ENCODE data around the gene MARCHF3.
A peak's percentile ranks its signal among the peaks of the same experiment; 100 is the strongest.

MARCHF3 gene

GRCh38 chr5:126983874-126984266 lies 46.5 kb downstream of the MARCHF3 start:
- DNase-seq (ENCODE audit: low spot score): no peak

GRCh38 chr5:126982926-126983873 lies 47.2 kb downstream of the MARCHF3 start:
- DNase-seq (ENCODE audit: low spot score): no peak

GRCh38 chr5:126982202-126982601 lies 48.2 kb downstream of the MARCHF3 start:
- DNase-seq (ENCODE audit: low spot score): no peak

GRCh38 chr5:126981701-126982100 lies 48.7 kb downstream of the MARCHF3 start:
- DNase-seq (ENCODE audit: low spot score): no peak

- DNase-seq (ENCODE audit: low spot score): no peak
These were observed 49.1 kb downstream of the MARCHF3 start for GRCh38 chr5:126981222-126981621.

GRCh38 chr5:126978258-126978657 lies 52.1 kb downstream of the MARCHF3 start:
- DNase-seq (ENCODE audit: low spot score): no peak

- DNase-seq (ENCODE audit: low spot score): no peak
These were observed 53.7 kb downstream of the MARCHF3 start for GRCh38 chr5:126976520-126977172.

- no peak for DNase-seq (ENCODE audit: low spot score)
These were observed 54.6 kb downstream of the MARCHF3 start for GRCh38 chr5:126975796-126976195.

GRCh38 chr5:126973193-126973592 lies 57.2 kb downstream of the MARCHF3 start:
- DNase-seq (ENCODE audit: low spot score): no peak

- DNase-seq (ENCODE audit: low spot score): peak; percentile 53
These were observed 58.1 kb downstream of the MARCHF3 start for GRCh38 chr5:126972062-126972895.

GRCh38 chr5:126971455-126972031 lies 58.8 kb downstream of the MARCHF3 start:
- DNase-seq (ENCODE audit: low spot score): no peak

- DNase-seq (ENCODE audit: low spot score): no peak
These were observed 59.8 kb downstream of the MARCHF3 start for GRCh38 chr5:126970517-126971017.

GRCh38 chr5:126969548-126969947 lies 60.8 kb downstream of the MARCHF3 start:
- no peak for DNase-seq (ENCODE audit: low spot score)

- DNase-seq (ENCODE audit: low spot score): no peak
These were observed 62.4 kb downstream of the MARCHF3 start for GRCh38 chr5:126967808-126968466.

- DNase-seq (ENCODE audit: low spot score): no peak
These were observed 64.9 kb downstream of the MARCHF3 start for GRCh38 chr5:126965487-126965886.

GRCh38 chr5:126965061-126965475 lies 65.3 kb downstream of the MARCHF3 start:
- DNase-seq (ENCODE audit: low spot score): no peak

- DNase-seq (ENCODE audit: low spot score): no peak
These were observed 66.5 kb downstream of the MARCHF3 start for GRCh38 chr5:126963822-126964375.

GRCh38 chr5:126961702-126962101 lies 68.7 kb downstream of the MARCHF3 start:
- no peak for DNase-seq (ENCODE audit: low spot score)

GRCh38 chr5:126961128-126961527 lies 69.2 kb downstream of the MARCHF3 start:
- no peak for DNase-seq (ENCODE audit: low spot score)

- DNase-seq (ENCODE audit: low spot score): no peak
These were observed 71.2 kb downstream of the MARCHF3 start for GRCh38 chr5:126959188-126959587.

GRCh38 chr5:126956991-126957390 lies 73.4 kb downstream of the MARCHF3 start:
- DNase-seq (ENCODE audit: low spot score): no peak

Data from germinal center (tissue), 1 donor.